Ishikawa (cell line): ENCODE results near the gene BPIFB4.

ENCODE experiments used
- CEBPB ChIP-seq: IDR thresholded peaks from 2 replicates; pipeline ENCODE4 v1.6.1; 2012
- CREB1 ChIP-seq: IDR thresholded peaks from 2 replicates; pipeline ENCODE4 v1.6.1; 2012; ENCODE audit warnings: low read depth
- EGR1 ChIP-seq: IDR thresholded peaks from 2 replicates; pipeline ENCODE4 v1.6.1; 2012
- EP300 ChIP-seq: IDR thresholded peaks from 2 replicates; pipeline ENCODE4 v1.6.1; 2012; ENCODE audit warnings: borderline replicate concordance
- FOXM1 ChIP-seq: IDR thresholded peaks from 2 replicates; pipeline ENCODE4 v1.6.1; 2012; ENCODE audit warnings: low read depth, borderline replicate concordance
- MAX ChIP-seq: IDR thresholded peaks from 2 replicates; pipeline ENCODE4 v1.6.1; 2012
- NFIC ChIP-seq: IDR thresholded peaks from 2 replicates; pipeline ENCODE4 v1.6.1; 2012
- RAD21 ChIP-seq: IDR thresholded peaks from 2 replicates; pipeline ENCODE4 v1.6.1; 2012; ENCODE audit warnings: low read depth
- REST ChIP-seq: IDR thresholded peaks from 2 replicates; pipeline ENCODE4 v1.6.1; 2012; ENCODE audit warnings: low read depth, mild to moderate bottlenecking
- TAF1 ChIP-seq: IDR thresholded peaks from 2 replicates; pipeline ENCODE4 v1.6.1; 2012; ENCODE audit warnings: low read depth, mild to moderate bottlenecking
- TCF12 ChIP-seq: IDR thresholded peaks from 2 replicates; pipeline ENCODE4 v1.6.1; 2012; ENCODE audit warnings: low read depth
- TEAD4 ChIP-seq: IDR thresholded peaks from 2 replicates; pipeline ENCODE4 v1.6.1; 2012
- USF1 ChIP-seq: IDR thresholded peaks from 2 replicates; pipeline ENCODE4 v1.6.1; 2012
- YY1 ChIP-seq: IDR thresholded peaks from 2 replicates; pipeline ENCODE4 v1.6.1; 2012; ENCODE audit warnings: low read depth
- ZBTB7A ChIP-seq: IDR thresholded peaks from 2 replicates; pipeline ENCODE4 v1.6.1; 2012; ENCODE audit warnings: low read depth

BPIFB4 gene

GRCh38 chr20:33154252-33154651 is 74.8 kb downstream of the BPIFB4 start:
- TF ChIP-seq RAD21 (no peak), EGR1 (no peak), CEBPB (no peak), TAF1 (no peak), ZBTB7A (no peak), TCF12 (no peak), USF1 (no peak), FOXM1 (no peak), YY1 (no peak), CREB1 (no peak), TEAD4 (no peak), EP300 (no peak), REST (no peak), NFIC (no peak), MAX (no peak)

- no peak for TF ChIP-seq MAX
- TF ChIP-seq CEBPB, result no peak
- TF ChIP-seq EGR1, result no peak
- TF ChIP-seq EP300, result no peak
- TF ChIP-seq TEAD4, result no peak
- TF ChIP-seq NFIC, result no peak
- no peak for TF ChIP-seq FOXM1
- TF ChIP-seq REST, result no peak
These were observed 79.4 kb downstream of the BPIFB4 start for GRCh38 chr20:33158637-33159385.

- TF ChIP-seq NFIC, result no peak
- no peak for TF ChIP-seq TCF12
- TF ChIP-seq CEBPB, result no peak
- TF ChIP-seq REST, result no peak
- TF ChIP-seq TEAD4, result no peak
- no peak for TF ChIP-seq EP300
- no peak for TF ChIP-seq TAF1
- no peak for TF ChIP-seq CREB1
- TF ChIP-seq RAD21, result no peak
- TF ChIP-seq ZBTB7A, result no peak
- no peak for TF ChIP-seq FOXM1
- no peak for TF ChIP-seq YY1
These were observed 80.3 kb downstream of the BPIFB4 start for GRCh38 chr20:33159713-33160112.

- TF ChIP-seq REST (no peak), FOXM1 (no peak), RAD21 (no peak), CREB1 (no peak), TEAD4 (no peak), TAF1 (no peak), YY1 (no peak), TCF12 (no peak), NFIC (no peak), EP300 (no peak), EGR1 (no peak), MAX (no peak)
These were observed 81.2 kb downstream of the BPIFB4 start for GRCh38 chr20:33160681-33161080.
